K562 (cell line): Measurements from ENCODE around the gene WDR18. TPM values are rescaled to one million over a fixed set of nuclear protein-coding genes. Genes with fewer than 3 reads are reported as not detected.

Source experiments
- ARHGAP35 ChIP-seq: fragments of 450-650 bp; IDR thresholded peaks from 2 replicates; pipeline ENCODE4 v1.6.1; 2018; ENCODE audit not compliant: partially characterized antibody
- DIDO1 ChIP-seq: fragments of 450-650 bp; IDR thresholded peaks from 2 replicates; pipeline ENCODE4 v1.6.1; 2016; ENCODE audit warnings: low read depth, missing biosample characterization, missing genetic modification characterization
- GATAD2B ChIP-seq: fragments of 450-650 bp; IDR thresholded peaks from 2 replicates; pipeline ENCODE4 v1.6.1; 2017; ENCODE audit warnings: mild to moderate bottlenecking, borderline replicate concordance
- HNRNPH1 ChIP-seq: fragments of 200-400 bp; formaldehyde crosslinking; optimal IDR thresholded peaks from 2 replicates; pipeline ENCODE3; 2017; ENCODE audit warnings: low read depth, mild to moderate bottlenecking, low read length, moderate library complexity
- HNRNPL ChIP-seq: fragments of 200-400 bp; formaldehyde crosslinking; IDR thresholded peaks from 2 replicates; pipeline ENCODE4 v1.6.1; 2017; ENCODE audit warnings: low read depth, mild to moderate bottlenecking, low read length
- KAT8 ChIP-seq: fragments of 450-650 bp; IDR thresholded peaks from 2 replicates; pipeline ENCODE4 v1.6.1; 2016; ENCODE audit warnings: low read depth, mild to moderate bottlenecking
- KDM2B ChIP-seq: fragments of 250-450 bp; sonication (Bioruptor Pico); IDR thresholded peaks from 2 replicates; pipeline ENCODE4 v1.8.0; 2021; ENCODE audit warnings: mild to moderate bottlenecking, moderate library complexity
- KDM4B ChIP-seq, 2 experiments: fragments of 450-650 bp in 1 of 2; sonication (generic) in 1 of 2; IDR thresholded peaks; 2 replicates each; pipeline ENCODE4 v1.6.1; 2016 to 2017; ENCODE audit warnings: borderline replicate concordance in 2 of 2, antibody characterized with exemption in 1 of 2, low read depth in 1 of 2, mild to moderate bottlenecking in 1 of 2
- NCOA4 ChIP-seq: fragments of 450-650 bp; IDR thresholded peaks from 2 replicates; pipeline ENCODE4 v1.6.1; 2018; ENCODE audit warnings: mild to moderate bottlenecking; ENCODE audit not compliant: partially characterized antibody
- PCBP1 ChIP-seq: fragments of 200-400 bp; formaldehyde crosslinking; IDR thresholded peaks from 2 replicates; pipeline ENCODE4 v1.6.1; 2018; ENCODE audit warnings: mild to moderate bottlenecking, low read depth, low read length; ENCODE audit not compliant: poor library complexity, severe bottlenecking
- POLR3A ChIP-seq: IDR thresholded peaks from 2 replicates; pipeline ENCODE4 v1.6.1; 2011; ENCODE audit warnings: borderline replicate concordance, mild to moderate bottlenecking, moderate library complexity; ENCODE audit not compliant: insufficient read length, insufficient read depth; ENCODE audit errors: extremely low read depth
- PREB ChIP-seq: sonication (generic); formaldehyde crosslinking; IDR thresholded peaks from 2 replicates; pipeline ENCODE4 v1.8.1; 2023; ENCODE audit warnings: mild to moderate bottlenecking, missing genetic modification reagents
- RREB1 ChIP-seq: fragments of 250-450 bp; sonication (Bioruptor Pico); IDR thresholded peaks from 2 replicates; pipeline ENCODE4 v1.4.0; 2020
- RUNX1 ChIP-seq: sonication (generic); IDR thresholded peaks from 2 replicates; pipeline ENCODE4 v1.6.1; 2016; ENCODE audit warnings: antibody characterized with exemption, low read depth
- SIN3A ChIP-seq, 2 experiments: fragments of 150-350 bp in 1 of 2; IDR thresholded peaks; 2 replicates each; pipeline ENCODE4 v1.6.1; 2011 to 2016; ENCODE audit warnings: borderline replicate concordance in 2 of 2, low read depth in 2 of 2, low read length in 2 of 2, mild to moderate bottlenecking in 2 of 2, moderate library complexity in 2 of 2; ENCODE audit not compliant: control insufficient read depth in 1 of 2
- TEAD4 ChIP-seq, 2 experiments: sonication (generic) in 1 of 2; formaldehyde crosslinking in 1 of 2; IDR thresholded peaks; 2 replicates each; pipeline versions ENCODE4 v1.6.1 to v1.8.0; 2012 to 2022; ENCODE audit warnings: borderline replicate concordance in 1 of 2, inconsistent platforms in 1 of 2, low read length in 1 of 2, mild to moderate bottlenecking in 1 of 2, missing genetic modification reagents in 1 of 2
- USF2 ChIP-seq: sonication (generic); formaldehyde crosslinking; IDR thresholded peaks from 2 replicates; pipeline ENCODE4 v1.5.0; 2020; ENCODE audit warnings: missing genetic modification reagents
- ZBED1 ChIP-seq: IDR thresholded peaks from 2 replicates; pipeline ENCODE4 v1.6.1; 2014
- ZNF324 ChIP-seq: fragments of 250-450 bp; sonication (Bioruptor Pico); IDR thresholded peaks from 2 replicates; pipeline ENCODE4 v1.4.0; 2020; ENCODE audit warnings: mild to moderate bottlenecking
- ZNF444 ChIP-seq: fragments of 250-450 bp; sonication (Bioruptor Pico); IDR thresholded peaks from 2 replicates; pipeline ENCODE4 v1.4.0; 2020; ENCODE audit warnings: mild to moderate bottlenecking, moderate library complexity
- polyA plus RNA-seq, 8 experiments: library from polyadenylated mRNA; depleted of rRNA in 4 of 8; stranded (reverse) in 5 of 8; unstranded in 3 of 8; fragments of >200 nt; fragmentation: Nextera tagmentation in 2 of 8; fragmentation: Illumina TruSeq in 1 of 8; extraction: Ambion mirVana in 2 of 8; extraction: Trizol in 1 of 8; gene quantifications; 2 replicates each; pipeline versions ENCODE4 v1.2.1 to v1.2.3, GENCODE V29; 2011 to 2014; ENCODE audit warnings: inconsistent platforms in 1 of 8, missing spikeins in 1 of 8
- total RNA-seq, 7 experiments: library from RNA; depleted of rRNA in 6 of 7; stranded (reverse); fragments of >200 nt in 6 of 7; fragmentation: Illumina TruSeq in 2 of 7; extraction: Trizol in 2 of 7; gene quantifications; 2 replicates each; pipeline versions ENCODE4 v1.2.1 to v1.2.3, GENCODE V29; 2011 to 2021; ENCODE audit warnings: low replicate concordance in 1 of 7

The WDR18 gene
- total and polyA plus RNA-seq, 9 of the 15 experiments (the other 6 are each of a cell fraction or from before 2014, with no cell fraction given), result 0.65 to 181 (median 30.1) TPM

GRCh38 chr19:953445-954271 lies 30.5 kb upstream of the WDR18 start (continued):
- TF ChIP-seq RREB1 (CRISPR knock-in tag), result no peak
- no peak for TF ChIP-seq POLR3A
- no peak for TF ChIP-seq ZNF324 (CRISPR knock-in tag)
- no peak for TF ChIP-seq USF2 (CRISPR knock-in tag)
- TF ChIP-seq SIN3A (IDR thresholded peaks at IDR 0.05; ENCODE audit: borderline replicate concordance in 2 of 2, control insufficient read depth in 1 of 2, low read depth in 2 of 2, low read length in 2 of 2), result no peak
- TF ChIP-seq DIDO1 (tag), result no peak
- TF ChIP-seq KDM4B (IDR thresholded peaks at IDR 0.05; ENCODE audit: borderline replicate concordance in 2 of 2, low read depth in 1 of 2), result no peak
- TF ChIP-seq PCBP1, result peak; percentile 9
- 0 out of 2 replicates have a peak, but pooled peaks have one; percentile 12 for TF ChIP-seq TEAD4 (IDR thresholded peaks at IDR 0.05; ENCODE audit: low read length)
- no peak for TF ChIP-seq TEAD4 (CRISPR knock-in tag; IDR thresholded peaks at IDR 0.05; ENCODE audit: borderline replicate concordance)
- TF ChIP-seq NCOA4, result no peak
- no peak for TF ChIP-seq ZNF444 (CRISPR knock-in tag)
- TF ChIP-seq ZBED1, result no peak
- TF ChIP-seq KDM2B (CRISPR knock-in tag), result no peak
- TF ChIP-seq KAT8, result no peak
- TF ChIP-seq HNRNPL, result no peak
- no peak for TF ChIP-seq HNRNPH1
- no peak for TF ChIP-seq ARHGAP35
- TF ChIP-seq RUNX1, result no peak
- no peak for TF ChIP-seq GATAD2B
- TF ChIP-seq PREB (CRISPR knock-in tag), result no peak
